ENCODE results near the gene CCDC88C. TPM values are rescaled to one million over a fixed set of nuclear protein-coding genes. Genes with fewer than 3 reads are reported as not detected.
"Not testable (repeated sequence)": the region's sequence is repeated elsewhere in the genome, so short reads cannot be mapped to it uniquely, and the experiment has no call there.

Gene CCDC88C
- total RNA-seq, 1 donor: under 0.01 TPM

GRCh38 chr14:91272341-91273272 lies 145.0 kb downstream of the CCDC88C start:
- no peak for DNase-seq (ENCODE audit: low read depth)
- H3K4me3 ChIP-seq (ENCODE audit: low read depth, low read length): no peak overlapping the region
- TF ChIP-seq CTCF (IDR thresholded peaks at IDR 0.05; ENCODE audit: insufficient read depth, low read depth, low read length): no peak

GRCh38 chr14:91271639-91272038 lies 146.0 kb downstream of the CCDC88C start:
- no peak overlapping the region for H3K4me3 ChIP-seq (ENCODE audit: low read depth, low read length)
- no peak for TF ChIP-seq CTCF (IDR thresholded peaks at IDR 0.05; ENCODE audit: insufficient read depth, low read depth, low read length)
- no peak for DNase-seq (ENCODE audit: low read depth)

- TF ChIP-seq CTCF (IDR thresholded peaks at IDR 0.05; ENCODE audit: insufficient read depth, low read depth, low read length): no peak
- no peak overlapping the region for H3K4me3 ChIP-seq (ENCODE audit: low read depth, low read length)
- DNase-seq (ENCODE audit: low read depth): no peak
Measured at GRCh38 chr14:91270619-91271018, 147.0 kb downstream of the CCDC88C start.

GRCh38 chr14:91270188-91270587 lies 147.4 kb downstream of the CCDC88C start:
- H3K4me3 ChIP-seq (ENCODE audit: low read depth, low read length): no peak overlapping the region
- TF ChIP-seq CTCF (IDR thresholded peaks at IDR 0.05; ENCODE audit: insufficient read depth, low read depth, low read length): no peak

GRCh38 chr14:91269076-91269991 lies 148.3 kb downstream of the CCDC88C start:
- DNase-seq (ENCODE audit: low read depth): no peak
- TF ChIP-seq CTCF (IDR thresholded peaks at IDR 0.05; ENCODE audit: insufficient read depth, low read depth, low read length): no peak
- no peak overlapping the region for H3K4me3 ChIP-seq (ENCODE audit: low read depth, low read length)

More at GRCh38 chr14:91270188-91270587, 147.4 kb downstream of the CCDC88C start:
- DNase-seq (ENCODE audit: low read depth): no peak

GRCh38 chr14:91267965-91268437 lies 149.6 kb downstream of the CCDC88C start:
- no peak for TF ChIP-seq CTCF (IDR thresholded peaks at IDR 0.05; ENCODE audit: insufficient read depth, low read depth, low read length)
- no peak for DNase-seq (ENCODE audit: low read depth)

GRCh38 chr14:91266276-91266675 lies 151.3 kb downstream of the CCDC88C start:
- H3K4me3 ChIP-seq (ENCODE audit: low read depth, low read length); DNase-seq (ENCODE audit: low read depth): not testable (repeated sequence)

More at GRCh38 chr14:91267965-91268437, 149.6 kb downstream of the CCDC88C start:
- no peak overlapping the region for H3K4me3 ChIP-seq (ENCODE audit: low read depth, low read length)

Data from fibroblast of villous mesenchyme (primary cell).